Measurements from ENCODE around the gene DEXI.

DEXI gene

GRCh38 chr16:10940501-10941079 is 1.7 kb downstream of the DEXI start:
- TF ChIP-seq CTCF (IDR thresholded peaks at IDR 0.05; ENCODE audit: control extremely low read depth, extremely low read depth, low read depth, missing control alignments): no peak
- no peak for DNase-seq (ENCODE audit: extremely low spot score)
- ChIA-PET POLR2A (interaction anchor here (1.1 to 1.2 kb wide), 2 partner anchors 10 to 196 kb away, joined by 3 read pairs; no protein-coding TSS in a partner anchor), CTCF (interaction anchor here (0.9 to 2.1 kb wide), 5 partner anchors 9 to 25 kb away, joined by 3 to 11 read pairs (median 5); no protein-coding TSS in a partner anchor)

GRCh38 chr16:10939649-10940234 is 2.5 kb downstream of the DEXI start:
- TF ChIP-seq CTCF (IDR thresholded peaks at IDR 0.05; ENCODE audit: control extremely low read depth, extremely low read depth, low read depth, missing control alignments): no peak
- DNase-seq (ENCODE audit: extremely low spot score): no peak
- CTCF ChIA-PET: interaction anchor here (0.9 to 2.1 kb wide), 6 partner anchors 9 to 315 kb away, joined by 3 to 11 read pairs (median 4); no protein-coding TSS in a partner anchor
- POLR2A ChIA-PET: interaction anchor here (1.2 kb wide), 1 partner anchor 196 kb away, joined by 3 read pairs; no protein-coding TSS in a partner anchor

- POLR2A ChIA-PET: no interaction called here
- CTCF ChIA-PET: interaction anchor here (0.9 to 4.1 kb wide), 8 partner anchors 8 to 316 kb away, joined by 3 to 16 read pairs (median 4); no protein-coding TSS in a partner anchor
Observed at GRCh38 chr16:10938796-10939648, 3.2 kb downstream of the DEXI start.

GRCh38 chr16:10938321-10938720 is 3.9 kb downstream of the DEXI start:
- DNase-seq (ENCODE audit: extremely low spot score): no peak
- ChIA-PET POLR2A (no interaction called here), CTCF (interaction anchor here (1.1 to 4.1 kb wide), 2 partner anchors 12 to 25 kb away, joined by 3 to 16 read pairs; no protein-coding TSS in a partner anchor)
- TF ChIP-seq CTCF (IDR thresholded peaks at IDR 0.05; ENCODE audit: control extremely low read depth, extremely low read depth, low read depth, missing control alignments): no peak

More at GRCh38 chr16:10938796-10939648, 3.2 kb downstream of the DEXI start:
- TF ChIP-seq CTCF (IDR thresholded peaks at IDR 0.05; ENCODE audit: control extremely low read depth, extremely low read depth, low read depth, missing control alignments): no peak
- no peak for DNase-seq (ENCODE audit: extremely low spot score)

- no peak for TF ChIP-seq CTCF (IDR thresholded peaks at IDR 0.05; ENCODE audit: control extremely low read depth, extremely low read depth, low read depth, missing control alignments)
- ChIA-PET POLR2A (interaction anchor here (1.1 kb wide), 1 partner anchor 198 kb away, joined by 5 read pairs; no protein-coding TSS in a partner anchor), CTCF (interaction anchor here (0.9 to 4.1 kb wide), 6 partner anchors 8 to 428 kb away, joined by 3 to 16 read pairs (median 4); no protein-coding TSS in a partner anchor)
- DNase-seq (ENCODE audit: extremely low spot score): no peak
Observed at GRCh38 chr16:10937068-10937859, 5.0 kb downstream of the DEXI start.

All from GM10248 (cell line).